GM23338 (cell line): Measurements from ENCODE around the gene LCE7A. TPM values are rescaled to one million over a fixed set of nuclear protein-coding genes. Genes with fewer than 3 reads are reported as not detected.

Experiments used
- ATAC-seq: fragments of 200-7000 bp; cut with Tn5 transposase; 3 replicates; pipeline ENCODE4 v1.9.1; 2020
- DNase-seq: peaks from one replicate; pipeline ENCODE4 v3.0.0-alpha.2; 2015; ENCODE audit warnings: low spot score
- H2AFZ ChIP-seq: fragments of 200-600 bp; sonication (generic); 2 replicates; pipeline ENCODE4 v1.8.0; 2016; ENCODE audit warnings: antibody characterized with exemption, mild to moderate bottlenecking, moderate library complexity
- H3F3A ChIP-seq: fragments of 200-600 bp; sonication (generic); replicated peaks from 2 replicates; pipeline ENCODE4 v1.8.0; 2017; ENCODE audit warnings: antibody characterized with exemption, mixed run types, low read depth
- H3K27ac ChIP-seq: fragments of 200-600 bp; sonication (generic); 2 replicates; pipeline ENCODE4 v1.6.1; 2016; ENCODE audit warnings: low read depth
- H3K27me3 ChIP-seq: fragments of 200-600 bp; sonication (generic); 2 replicates; pipeline ENCODE4 v1.8.0; 2016; ENCODE audit warnings: mild to moderate bottlenecking, mixed run types, moderate library complexity; ENCODE audit not compliant: insufficient read depth
- H3K36me3 ChIP-seq: fragments of 200-600 bp; sonication (generic); 2 replicates; pipeline ENCODE4 v1.8.0; 2016; ENCODE audit warnings: mild to moderate bottlenecking; ENCODE audit not compliant: insufficient read depth
- H3K4me1 ChIP-seq: fragments of 200-600 bp; sonication (generic); 2 replicates; pipeline ENCODE4 v1.8.0; 2016; ENCODE audit warnings: mild to moderate bottlenecking, moderate library complexity; ENCODE audit not compliant: insufficient read depth
- H3K4me2 ChIP-seq: fragments of 200-600 bp; sonication (generic); 2 replicates; pipeline ENCODE4 v1.7.1; 2017; ENCODE audit warnings: mixed run types
- H3K4me3 ChIP-seq: fragments of 200-600 bp; sonication (generic); 2 replicates; pipeline ENCODE4 v1.6.1; 2016; ENCODE audit warnings: mixed run types
- H3K79me2 ChIP-seq: fragments of 200-600 bp; sonication (generic); replicated peaks from 2 replicates; pipeline ENCODE4 v1.8.0; 2017; ENCODE audit warnings: mild to moderate bottlenecking; ENCODE audit not compliant: insufficient read depth
- H3K9me2 ChIP-seq: fragments of 200-600 bp; sonication (generic); 2 replicates; pipeline ENCODE4 v1.8.0; 2017; ENCODE audit not compliant: insufficient read depth
- H4K20me1 ChIP-seq: fragments of 200-600 bp; sonication (generic); replicated peaks from 2 replicates; pipeline ENCODE4 v1.8.0; 2017; ENCODE audit warnings: mild to moderate bottlenecking; ENCODE audit not compliant: insufficient read depth
- H3K27ac Mint-ChIP-seq: 2 replicates; pipeline ENCODE4 v1.8.0; 2020; ENCODE audit warnings: inconsistent platforms, mild to moderate bottlenecking, moderate library complexity, mixed read lengths
- H3K27me3 Mint-ChIP-seq: 3 replicates; pipeline ENCODE4 v1.8.0; 2022; ENCODE audit warnings: low read depth, mild to moderate bottlenecking, moderate library complexity, mixed read lengths, inconsistent platforms; ENCODE audit not compliant: insufficient read depth, poor library complexity
- H3K36me3 Mint-ChIP-seq: 3 replicates; pipeline ENCODE4 v1.8.0; 2021; ENCODE audit warnings: low read depth, mild to moderate bottlenecking, inconsistent platforms, moderate library complexity, mixed read lengths
- H3K4me1 Mint-ChIP-seq: 3 replicates; pipeline ENCODE4 v1.8.0; 2020; ENCODE audit warnings: mild to moderate bottlenecking, inconsistent platforms, mixed read lengths
- H3K4me3 Mint-ChIP-seq: 3 replicates; pipeline ENCODE4 v1.8.0; 2021; ENCODE audit warnings: moderate library complexity, mild to moderate bottlenecking, inconsistent platforms, mixed read lengths
- H3K9me3 Mint-ChIP-seq: 3 replicates; pipeline ENCODE4 v1.8.0; 2020; ENCODE audit warnings: moderate library complexity, mild to moderate bottlenecking, inconsistent platforms, mixed read lengths
- CTCF ChIP-seq, 2 experiments: fragments of 200-600 bp in 1 of 2; sonication (generic) in 1 of 2; conservative IDR thresholded peaks; 2 replicates each; pipeline versions ENCODE4 v1.5.1 to v1.6.1; 2016 to 2017; ENCODE audit warnings: antibody characterized with exemption in 2 of 2, low read depth in 2 of 2, mild to moderate bottlenecking in 2 of 2, moderate library complexity in 1 of 2
- REST ChIP-seq: IDR thresholded peaks from one replicate; pipeline ENCODE4 v1.6.1; 2018; ENCODE audit warnings: antibody characterized with exemption; ENCODE audit not compliant: unreplicated experiment
- STAT1 ChIP-seq: IDR thresholded peaks from one replicate; pipeline ENCODE4 v1.6.1; 2016; ENCODE audit warnings: antibody characterized with exemption; ENCODE audit not compliant: unreplicated experiment
- polyA plus RNA-seq: library from polyadenylated mRNA; unstranded; fragments of >200 nt; fragmentation: Nextera tagmentation; extraction: Ambion mirVana; gene quantifications from 2 replicates; pipeline ENCODE4 v1.2.1, GENCODE V29; 2016
- total RNA-seq: library from RNA; depleted of rRNA; stranded (reverse); fragments of >200 nt; shearing (Covaris generic); gene quantifications from 2 replicates; pipeline ENCODE4 v1.2.3, GENCODE V29; 2014

LCE7A gene
- total and polyA plus RNA-seq, 2 experiments from 2014 or later: not detected

GRCh38 chr1:152869808-152870419 is 10.1 kb downstream of the LCE7A start:
- H3K27ac Mint-ChIP-seq: no peak overlapping the region
- Histone ChIP-seq H3K4me2 (no peak overlapping the region), H3K36me3 (no peaks in the 10 kb centered on the region), H2AFZ (peak overlapping the region; percentile 61; the same call in 1 of the 2 replicates), H4K20me1 (no peaks in the 10 kb centered on the region), H3K9me2 (no peaks in the 10 kb centered on the region), H3K4me3 (no peak overlapping the region), H3K27ac (no peak overlapping the region), H3K27me3 (no peaks in the 10 kb centered on the region), H3K79me2 (no peaks in the 10 kb centered on the region), H3F3A (no peaks in the 10 kb centered on the region), H3K4me1 (no peaks in the 10 kb centered on the region)
- TF ChIP-seq CTCF (conservative IDR thresholded peaks at IDR 0.05; ENCODE audit: low read depth in 2 of 2) (peak; percentile 73 to 86), STAT1 (no peak)
- no peaks in the 10 kb centered on the region for H3K9me3 Mint-ChIP-seq
- ATAC-seq: peak; percentile 84
- no peaks in the 10 kb centered on the region for H3K27me3 Mint-ChIP-seq
- DNase-seq: peak; percentile 88
- H3K36me3 Mint-ChIP-seq: no peaks in the 10 kb centered on the region
- H3K4me1 Mint-ChIP-seq: no peaks in the 10 kb centered on the region
- no peak overlapping the region for H3K4me3 Mint-ChIP-seq

- H4K20me1 ChIP-seq: no peaks in the 10 kb centered on the region
- DNase-seq (peak; percentile 91), ATAC-seq (peak; percentile 89)
- H3K4me2 ChIP-seq: 0 out of 2 replicates have a peak overlapping the region, but pooled peaks have one; percentile 53
- no peaks in the 10 kb centered on the region for H3K27me3 Mint-ChIP-seq
- H3K79me2 ChIP-seq: no peaks in the 10 kb centered on the region
- H3K9me2 ChIP-seq: no peaks in the 10 kb centered on the region
- H2AFZ ChIP-seq: peak overlapping the region; percentile 87
- no peaks in the 10 kb centered on the region for H3K36me3 Mint-ChIP-seq
- H3K4me3 ChIP-seq: peak overlapping the region; percentile 35; the same call in 1 of the 2 replicates
- H3K27me3 ChIP-seq: no peaks in the 10 kb centered on the region
- no peaks in the 10 kb centered on the region for H3K4me1 Mint-ChIP-seq
- TF ChIP-seq REST (no peak), CTCF (conservative IDR thresholded peaks at IDR 0.05; ENCODE audit: low read depth in 2 of 2) (peak; percentile 78 to 95)
- H3K9me3 Mint-ChIP-seq: no peaks in the 10 kb centered on the region
- H3K4me1 ChIP-seq: no peaks in the 10 kb centered on the region
- no peaks in the 10 kb centered on the region for H3K36me3 ChIP-seq
- no peak overlapping the region for H3K4me3 Mint-ChIP-seq
- no peaks in the 10 kb centered on the region for H3F3A ChIP-seq
- no peak overlapping the region for H3K27ac ChIP-seq
- peak overlapping the region; percentile 66; the same call in 1 of the 2 replicates for H3K27ac Mint-ChIP-seq
Observed at GRCh38 chr1:152870831-152871730, 11.3 kb downstream of the LCE7A start.
